Memory B cell (primary cell): ENCODE results near the gene HMCN2.
A peak's percentile ranks its signal among the peaks of the same experiment; 100 is the strongest.

Source experiments
- ATAC-seq: fragments of 150-1000 bp; cut with Tn5 transposase; 2 replicates; pipeline ENCODE4 v1.10.0; 2021; ENCODE audit warnings: low read depth, mild to moderate bottlenecking, moderate library complexity
- DNase-seq, 2 donors: peaks; one replicate each; pipeline ENCODE4 v3.0.0; 2022; ENCODE audit warnings: low spot score in 2 of 2
- H3K27ac Mint-ChIP-seq: one replicate; pipeline ENCODE4 v1.8.0; 2022; ENCODE audit warnings: mild to moderate bottlenecking, moderate library complexity, mixed read lengths
- H3K27me3 Mint-ChIP-seq: one replicate; pipeline ENCODE4 v1.8.0; 2022; ENCODE audit warnings: mixed read lengths
- H3K36me3 Mint-ChIP-seq: one replicate; pipeline ENCODE4 v1.8.0; 2022; ENCODE audit warnings: mild to moderate bottlenecking, mixed read lengths
- H3K4me1 Mint-ChIP-seq: one replicate; pipeline ENCODE4 v1.8.0; 2022; ENCODE audit warnings: mixed read lengths
- H3K4me3 Mint-ChIP-seq: one replicate; pipeline ENCODE4 v1.8.0; 2022; ENCODE audit warnings: mild to moderate bottlenecking, moderate library complexity, mixed read lengths
- H3K9me3 Mint-ChIP-seq: one replicate; pipeline ENCODE4 v1.8.0; 2022; ENCODE audit warnings: mixed read lengths

Gene HMCN2

GRCh38 chr9:130309689-130310455 is 44.3 kb downstream of the HMCN2 start:
- Mint-ChIP-seq H3K36me3 (no peaks in the 10 kb centered on the region), H3K4me3 (no peak overlapping the region), H3K4me1 (no peaks in the 10 kb centered on the region), H3K27ac (no peak overlapping the region), H3K27me3 (peaks cover 14% of the 10 kb centered on the region), H3K9me3 (no peaks in the 10 kb centered on the region)
- ATAC-seq (no peak), DNase-seq (no peak)

- Mint-ChIP-seq H3K4me3 (no peak overlapping the region), H3K27ac (no peak overlapping the region), H3K4me1 (no peaks in the 10 kb centered on the region), H3K36me3 (no peaks in the 10 kb centered on the region), H3K9me3 (no peaks in the 10 kb centered on the region), H3K27me3 (peaks cover 12% of the 10 kb centered on the region)
- DNase-seq: no peak
- no peak for ATAC-seq
Observed at GRCh38 chr9:130310456-130310855, 44.9 kb downstream of the HMCN2 start.

DNA sequence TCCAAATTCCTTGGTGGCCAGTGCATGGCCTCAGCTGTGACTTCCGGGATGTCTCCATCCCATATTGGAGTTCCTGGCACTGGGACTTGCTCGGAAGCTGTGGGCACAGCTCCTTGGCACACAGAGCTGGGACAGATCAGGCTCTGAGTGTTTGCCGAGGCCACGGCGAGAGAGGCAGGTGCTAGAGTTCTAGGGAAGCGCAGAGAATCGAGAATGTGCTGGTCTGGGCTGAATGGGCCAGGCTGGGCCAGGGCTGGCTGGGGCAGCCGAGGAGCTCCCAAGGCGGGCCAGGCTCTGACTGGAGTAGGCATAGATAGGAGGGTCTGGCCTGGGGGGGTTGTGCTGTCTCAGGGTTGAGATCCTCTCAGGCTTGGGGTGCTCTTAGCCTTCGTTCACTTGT is 45.4 kb downstream of the HMCN2 start:
- peaks cover 16% of the 10 kb centered on the region for H3K27me3 Mint-ChIP-seq
- ATAC-seq (no peak), DNase-seq (no peak)
- H3K4me3 Mint-ChIP-seq: no peak overlapping the region
- H3K36me3 Mint-ChIP-seq: no peaks in the 10 kb centered on the region
- no peak overlapping the region for H3K27ac Mint-ChIP-seq
- H3K9me3 Mint-ChIP-seq: no peaks in the 10 kb centered on the region
- H3K4me1 Mint-ChIP-seq: no peaks in the 10 kb centered on the region

DNA sequence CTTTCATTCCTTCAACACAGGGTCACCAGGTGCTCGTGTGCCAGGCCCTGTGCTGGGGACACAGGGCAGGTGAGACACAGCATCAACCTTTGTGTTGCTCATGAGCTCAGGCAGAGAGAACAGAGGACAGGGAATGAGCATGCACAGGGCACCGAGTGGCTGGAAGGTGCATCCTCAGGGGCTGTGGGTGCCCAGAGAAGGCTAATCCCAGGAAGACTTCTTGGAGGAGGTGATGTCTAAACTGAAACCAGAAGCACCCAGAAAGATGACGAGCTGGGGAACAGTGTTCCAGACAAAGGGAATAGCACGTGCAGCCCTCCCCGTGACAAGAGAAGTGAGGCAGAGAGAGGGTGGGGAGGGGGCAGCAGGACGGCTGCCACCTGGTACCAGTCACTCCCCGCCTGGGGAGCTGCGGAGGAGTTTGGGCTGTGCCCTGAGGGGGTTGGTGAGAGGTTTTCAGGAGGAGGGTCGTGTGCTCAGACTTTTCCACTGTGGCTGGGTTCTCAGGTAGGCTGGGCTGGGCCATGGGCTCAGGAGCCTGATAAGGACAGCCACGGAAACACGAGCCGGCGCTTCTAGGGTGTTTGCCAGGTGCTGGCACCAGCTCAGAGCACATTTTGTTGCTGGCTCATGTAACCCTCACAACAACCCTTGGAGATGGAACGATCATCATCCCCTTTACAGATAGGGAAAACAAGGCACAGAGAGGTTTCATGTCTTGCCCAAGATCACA is 46.0 kb downstream of the HMCN2 start:
- H3K27ac Mint-ChIP-seq: no peak overlapping the region
- H3K4me3 Mint-ChIP-seq: no peak overlapping the region
- no peaks in the 10 kb centered on the region for H3K36me3 Mint-ChIP-seq
- no peak for ATAC-seq
- H3K9me3 Mint-ChIP-seq: no peaks in the 10 kb centered on the region
- no peak for DNase-seq
- H3K27me3 Mint-ChIP-seq: peaks cover 18% of the 10 kb centered on the region
- H3K4me1 Mint-ChIP-seq: no peaks in the 10 kb centered on the region

- DNase-seq (no peak), ATAC-seq (no peak)
- Mint-ChIP-seq H3K27ac (no peak overlapping the region), H3K9me3 (no peaks in the 10 kb centered on the region), H3K4me3 (no peak overlapping the region), H3K4me1 (no peaks in the 10 kb centered on the region), H3K36me3 (no peaks in the 10 kb centered on the region), H3K27me3 (peaks cover 27% of the 10 kb centered on the region)
Observed at GRCh38 chr9:130313103-130313858, 47.7 kb downstream of the HMCN2 start.

- Mint-ChIP-seq H3K27me3 (peaks cover 27% of the 10 kb centered on the region), H3K4me1 (no peaks in the 10 kb centered on the region), H3K36me3 (no peaks in the 10 kb centered on the region), H3K4me3 (no peak overlapping the region), H3K9me3 (no peaks in the 10 kb centered on the region), H3K27ac (peak overlapping the region; percentile 15)
- ATAC-seq: no peak
- DNase-seq: no peak
Observed at GRCh38 chr9:130315446-130316226, 50.1 kb downstream of the HMCN2 start.

GRCh38 chr9:130316430-130316829 is 50.9 kb downstream of the HMCN2 start:
- Mint-ChIP-seq H3K4me3 (no peak overlapping the region), H3K36me3 (no peaks in the 10 kb centered on the region), H3K4me1 (no peaks in the 10 kb centered on the region), H3K27me3 (peaks cover 31% of the 10 kb centered on the region), H3K27ac (peak overlapping the region; percentile 15), H3K9me3 (no peaks in the 10 kb centered on the region)
- ATAC-seq (no peak), DNase-seq (no peak)

- no peaks in the 10 kb centered on the region for H3K9me3 Mint-ChIP-seq
- H3K4me3 Mint-ChIP-seq: no peak overlapping the region
- no peak overlapping the region for H3K27ac Mint-ChIP-seq
- peaks cover 33% of the 10 kb centered on the region for H3K27me3 Mint-ChIP-seq
- ATAC-seq: no peak
- no peak for DNase-seq
- H3K36me3 Mint-ChIP-seq: no peaks in the 10 kb centered on the region
- no peaks in the 10 kb centered on the region for H3K4me1 Mint-ChIP-seq
Observed at GRCh38 chr9:130319300-130319699, 53.7 kb downstream of the HMCN2 start.

DNA sequence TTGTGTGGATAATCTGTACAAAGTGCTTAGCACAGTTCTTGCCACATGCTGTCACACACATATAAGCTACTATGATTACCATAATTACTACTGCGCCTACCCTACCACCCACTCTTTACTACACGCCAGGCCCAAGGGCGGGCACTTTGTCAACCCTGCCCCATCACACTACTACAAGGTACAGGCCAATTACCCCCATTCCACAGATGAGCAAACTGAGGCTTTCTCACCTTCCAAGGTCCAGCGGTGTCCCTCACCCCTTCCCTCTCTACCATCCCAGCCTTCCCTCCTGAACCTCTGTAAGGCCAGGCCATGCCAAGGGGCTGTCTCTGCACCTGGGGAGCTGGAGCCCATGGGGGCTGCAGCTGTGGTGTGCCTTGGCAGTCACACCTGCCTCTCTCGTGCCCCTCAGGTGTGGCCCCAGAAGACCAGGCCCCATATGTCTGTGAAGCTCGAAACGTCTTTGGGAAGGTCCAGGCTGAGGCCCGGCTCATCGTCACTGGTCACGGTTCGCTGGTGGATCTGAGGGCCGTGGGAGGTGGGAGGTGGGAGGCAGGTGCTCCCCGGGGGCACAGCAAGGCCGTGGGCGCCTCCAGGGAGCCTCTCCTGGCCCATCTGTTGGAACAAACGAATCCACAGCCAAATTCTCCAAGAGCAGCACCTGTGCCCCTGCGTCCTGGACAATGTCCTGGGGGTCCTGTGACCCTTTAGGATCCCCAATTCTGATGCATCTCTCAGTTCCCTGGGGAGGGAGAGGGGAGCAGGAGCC is 54.6 kb downstream of the HMCN2 start:
- H3K4me3 Mint-ChIP-seq: no peak overlapping the region
- H3K27me3 Mint-ChIP-seq: peaks cover 33% of the 10 kb centered on the region
- no peak overlapping the region for H3K27ac Mint-ChIP-seq
- no peaks in the 10 kb centered on the region for H3K36me3 Mint-ChIP-seq
- no peak for ATAC-seq
- no peak for DNase-seq
- no peaks in the 10 kb centered on the region for H3K9me3 Mint-ChIP-seq
- no peaks in the 10 kb centered on the region for H3K4me1 Mint-ChIP-seq

- H3K36me3 Mint-ChIP-seq: no peaks in the 10 kb centered on the region
- ATAC-seq: no peak
- no peak overlapping the region for H3K4me3 Mint-ChIP-seq
Observed at GRCh38 chr9:130320723-130321481, 55.3 kb downstream of the HMCN2 start.

DNA sequence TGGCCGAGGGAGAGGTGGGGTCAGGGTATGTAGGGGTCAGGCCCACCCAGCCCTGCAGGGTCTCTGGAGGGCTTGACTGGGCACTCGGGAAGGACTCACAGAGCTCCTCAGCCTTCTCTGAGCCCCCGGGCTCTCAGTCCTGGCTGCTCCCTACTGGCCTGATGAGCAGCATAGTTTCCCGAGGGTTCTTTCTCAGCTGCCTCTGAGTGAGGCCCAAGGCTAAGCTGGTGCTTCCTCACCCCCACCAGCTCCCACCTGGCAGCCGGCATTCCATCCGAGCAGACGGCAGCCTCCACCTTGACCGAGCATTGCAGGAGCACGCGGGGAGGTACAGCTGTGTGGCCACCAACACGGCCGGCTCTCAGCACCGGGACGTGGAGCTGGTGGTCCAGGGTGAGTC is 56.0 kb downstream of the HMCN2 start:
- ATAC-seq (no peak), DNase-seq (no peak)
- no peaks in the 10 kb centered on the region for H3K36me3 Mint-ChIP-seq
- H3K27me3 Mint-ChIP-seq: peaks cover 34% of the 10 kb centered on the region
- no peaks in the 10 kb centered on the region for H3K9me3 Mint-ChIP-seq
- no peaks in the 10 kb centered on the region for H3K4me1 Mint-ChIP-seq
- H3K27ac Mint-ChIP-seq: no peak overlapping the region
- H3K4me3 Mint-ChIP-seq: no peak overlapping the region

More at GRCh38 chr9:130320723-130321481, 55.3 kb downstream of the HMCN2 start:
- no peaks in the 10 kb centered on the region for H3K4me1 Mint-ChIP-seq
- H3K27ac Mint-ChIP-seq: no peak overlapping the region
- peaks cover 34% of the 10 kb centered on the region for H3K27me3 Mint-ChIP-seq
- no peak for DNase-seq
- H3K9me3 Mint-ChIP-seq: no peaks in the 10 kb centered on the region

GRCh38 chr9:130323051-130323745 is 57.6 kb downstream of the HMCN2 start:
- Mint-ChIP-seq H3K9me3 (no peaks in the 10 kb centered on the region), H3K27me3 (peaks cover 26% of the 10 kb centered on the region), H3K4me1 (no peaks in the 10 kb centered on the region), H3K36me3 (no peaks in the 10 kb centered on the region), H3K27ac (no peak overlapping the region), H3K4me3 (no peak overlapping the region)
- DNase-seq (no peak), ATAC-seq (no peak)
